Measurements from ENCODE around the gene PANX2.
"Not testable (repeated sequence)": the region's sequence is repeated elsewhere in the genome, so short reads cannot be mapped to it uniquely, and the experiment has no call there.

The PANX2 gene

GRCh38 chr22:50197856-50198623, 27.5 kb downstream of the PANX2 start:
- no peak for DNase-seq (ENCODE audit: low read depth in 2 of 2, low spot score in 1 of 2)

- no peak for DNase-seq (ENCODE audit: low read depth in 2 of 2, low spot score in 1 of 2)
These were observed 28.1 kb downstream of the PANX2 start for GRCh38 chr22:50198624-50199017.

GRCh38 chr22:50199251-50199721, 28.8 kb downstream of the PANX2 start:
- DNase-seq (ENCODE audit: low read depth in 2 of 2, low spot score in 1 of 2): no peak

- DNase-seq (ENCODE audit: low read depth in 2 of 2, low spot score in 1 of 2): no peak
These were observed 29.4 kb downstream of the PANX2 start for GRCh38 chr22:50199829-50200460.

GRCh38 chr22:50200461-50201190, 30.1 kb downstream of the PANX2 start, which contains the start of gene SELENOO:
TSS of gene SELENOO (plus strand) at chr22:50201011. CDS start at chr22:50201037, 26 bp downstream.
- peak; percentile 76 to 78 for DNase-seq (ENCODE audit: low read depth in 2 of 2, low spot score in 1 of 2)

- no peak for DNase-seq (ENCODE audit: low read depth in 2 of 2, low spot score in 1 of 2)
These were observed 30.9 kb downstream of the PANX2 start for GRCh38 chr22:50201191-50202129.

- DNase-seq (ENCODE audit: low read depth in 2 of 2, low spot score in 1 of 2): no peak
These were observed 31.7 kb downstream of the PANX2 start for GRCh38 chr22:50202130-50202666.

- no peak for DNase-seq (ENCODE audit: low read depth in 2 of 2, low spot score in 1 of 2)
These were observed 32.8 kb downstream of the PANX2 start for GRCh38 chr22:50203288-50203687.

GRCh38 chr22:50204571-50204970, 34.0 kb downstream of the PANX2 start:
- no peak for DNase-seq (ENCODE audit: low read depth in 2 of 2, low spot score in 1 of 2)

GRCh38 chr22:50204998-50205397, 34.5 kb downstream of the PANX2 start:
- not testable (repeated sequence) for DNase-seq (ENCODE audit: low read depth in 2 of 2, low spot score in 1 of 2)

- DNase-seq (ENCODE audit: low read depth in 2 of 2, low spot score in 1 of 2): no peak
These were observed 35.4 kb downstream of the PANX2 start for GRCh38 chr22:50205781-50206569.

GRCh38 chr22:50206599-50206998, 36.1 kb downstream of the PANX2 start:
- no peak for DNase-seq (ENCODE audit: low read depth in 2 of 2, low spot score in 1 of 2)

- no peak for DNase-seq (ENCODE audit: low read depth in 2 of 2, low spot score in 1 of 2)
These were observed 37.0 kb downstream of the PANX2 start for GRCh38 chr22:50207383-50208140.

GRCh38 chr22:50208430-50208938, 38.0 kb downstream of the PANX2 start:
- no peak for DNase-seq (ENCODE audit: low read depth in 2 of 2, low spot score in 1 of 2)

- DNase-seq (ENCODE audit: low read depth in 2 of 2, low spot score in 1 of 2): no peak
These were observed 38.7 kb downstream of the PANX2 start for GRCh38 chr22:50208939-50209892.

GRCh38 chr22:50209893-50210292, 39.4 kb downstream of the PANX2 start:
- DNase-seq (ENCODE audit: low read depth in 2 of 2, low spot score in 1 of 2): peak; percentile 36 to 54

GRCh38 chr22:50210378-50211139, 40.0 kb downstream of the PANX2 start:
- DNase-seq (ENCODE audit: low read depth in 2 of 2, low spot score in 1 of 2): no peak

Data from stimulated activated CD8-positive, alpha-beta memory T cell treated with anti-CD3 and anti-CD28 coated beads, Interleukin-4, amount 100 ng/mL, for 1 hour (primary cell).